GM12801 (cell line): Measurements from ENCODE around the gene TGM5.

Source experiments
- TF ChIP-seq, protein P1 (sequence below): IDR thresholded peaks from one replicate; pipeline ENCODE4 v1.5.1; 2011; ENCODE audit warnings: control low read depth; ENCODE audit not compliant: insufficient read length; ENCODE audit errors: extremely low read depth

Gene TGM5

DNA sequence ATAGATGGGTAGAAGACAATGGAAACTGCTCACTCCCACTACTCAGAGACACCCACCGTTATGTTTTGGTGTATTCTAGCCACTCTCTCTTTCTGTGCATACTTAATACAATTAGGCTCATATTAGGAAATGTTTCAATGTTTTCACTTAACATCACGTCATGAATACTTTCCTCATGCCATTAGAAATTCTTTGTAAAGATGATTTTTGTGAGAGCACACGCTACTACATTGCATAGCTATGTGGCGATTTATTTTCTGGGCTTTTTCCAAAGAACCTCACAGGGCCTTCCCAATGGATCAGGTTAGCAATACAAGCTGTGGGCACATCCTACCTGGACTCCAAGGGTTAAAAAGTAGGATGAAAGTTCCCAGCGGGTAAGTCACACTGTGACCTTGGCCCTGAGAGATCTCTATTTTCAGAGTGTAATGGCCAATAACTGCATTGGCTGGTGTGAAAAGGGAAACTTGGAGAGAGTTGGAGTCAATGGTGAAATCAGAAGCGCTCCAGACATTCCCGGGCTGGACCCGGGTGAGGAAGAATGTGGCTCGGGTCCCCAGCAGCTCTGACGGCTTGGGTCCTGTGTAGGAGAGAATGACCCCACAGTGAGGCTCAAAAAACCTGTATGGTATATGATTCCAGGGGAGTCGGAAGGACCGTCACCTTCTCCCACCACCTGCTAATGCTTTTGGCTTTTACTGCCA lies 25.8 kb upstream of the TGM5 start:
- TF ChIP-seq, protein P1, sequence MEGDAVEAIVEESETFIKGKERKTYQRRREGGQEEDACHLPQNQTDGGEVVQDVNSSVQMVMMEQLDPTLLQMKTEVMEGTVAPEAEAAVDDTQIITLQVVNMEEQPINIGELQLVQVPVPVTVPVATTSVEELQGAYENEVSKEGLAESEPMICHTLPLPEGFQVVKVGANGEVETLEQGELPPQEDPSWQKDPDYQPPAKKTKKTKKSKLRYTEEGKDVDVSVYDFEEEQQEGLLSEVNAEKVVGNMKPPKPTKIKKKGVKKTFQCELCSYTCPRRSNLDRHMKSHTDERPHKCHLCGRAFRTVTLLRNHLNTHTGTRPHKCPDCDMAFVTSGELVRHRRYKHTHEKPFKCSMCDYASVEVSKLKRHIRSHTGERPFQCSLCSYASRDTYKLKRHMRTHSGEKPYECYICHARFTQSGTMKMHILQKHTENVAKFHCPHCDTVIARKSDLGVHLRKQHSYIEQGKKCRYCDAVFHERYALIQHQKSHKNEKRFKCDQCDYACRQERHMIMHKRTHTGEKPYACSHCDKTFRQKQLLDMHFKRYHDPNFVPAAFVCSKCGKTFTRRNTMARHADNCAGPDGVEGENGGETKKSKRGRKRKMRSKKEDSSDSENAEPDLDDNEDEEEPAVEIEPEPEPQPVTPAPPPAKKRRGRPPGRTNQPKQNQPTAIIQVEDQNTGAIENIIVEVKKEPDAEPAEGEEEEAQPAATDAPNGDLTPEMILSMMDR, result no peak

DNA sequence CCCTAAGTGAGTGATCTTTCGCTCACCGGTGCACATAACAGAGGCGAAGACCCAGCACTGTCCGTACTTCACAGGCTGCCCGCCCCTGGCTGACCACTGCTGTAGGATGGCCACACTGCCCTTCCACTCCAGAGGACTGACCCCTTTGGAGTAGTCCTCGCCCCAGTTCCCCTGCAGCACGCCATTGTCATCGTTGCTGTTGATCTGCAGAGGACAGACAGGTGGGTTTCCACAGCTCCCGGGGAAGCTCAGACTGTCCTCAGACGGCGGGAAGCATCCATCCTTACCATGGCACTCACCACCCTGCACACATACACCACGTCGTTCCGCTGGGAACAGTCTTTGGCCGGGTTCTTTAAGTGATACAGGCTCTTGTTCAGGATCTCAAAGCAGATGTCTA lies 20.5 kb upstream of the TGM5 start:
- TF ChIP-seq, protein P1, result no peak

DNA sequence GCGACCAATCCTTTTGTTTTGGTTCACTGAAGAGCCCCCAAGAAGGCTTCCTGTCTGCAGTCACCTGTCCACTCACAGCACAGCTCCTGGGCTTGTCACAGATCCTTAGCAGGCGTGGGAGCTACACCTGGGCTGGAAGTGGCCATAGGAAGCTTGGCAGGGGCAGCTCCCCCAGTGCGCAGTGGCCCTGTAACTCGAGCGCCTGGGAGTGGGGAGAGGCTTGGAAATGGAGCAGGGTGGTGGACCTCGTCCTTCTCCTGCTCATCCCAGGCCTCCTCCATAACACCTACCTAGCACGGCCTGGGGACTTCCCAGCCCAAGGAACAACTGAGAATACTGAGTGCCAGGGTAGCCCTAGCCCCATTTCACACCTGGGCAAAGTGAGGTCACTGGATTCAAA lies 19.3 kb upstream of the TGM5 start:
- TF ChIP-seq, protein P1, result no peak

DNA sequence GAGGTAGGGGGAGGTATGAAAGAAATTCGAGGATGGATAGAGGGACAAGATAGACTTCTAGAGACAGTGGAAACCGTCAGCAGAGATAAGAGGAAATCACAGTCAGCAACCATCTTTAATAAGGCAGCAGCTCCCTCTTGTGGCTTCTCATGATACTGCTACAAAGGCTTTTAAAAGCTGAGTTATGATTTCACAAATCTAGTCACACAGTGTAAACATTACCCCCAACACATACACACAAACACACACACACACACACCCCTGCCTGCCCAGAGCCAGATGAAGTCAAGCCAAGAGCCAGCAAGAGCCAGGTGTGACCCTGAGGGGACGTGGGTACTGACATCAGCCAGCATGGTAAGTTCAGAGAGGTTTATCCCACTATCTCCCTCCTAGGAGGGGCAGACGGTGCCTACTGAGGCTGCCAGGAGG lies 18.9 kb upstream of the TGM5 start:
- TF ChIP-seq, protein P1, result no peak

DNA sequence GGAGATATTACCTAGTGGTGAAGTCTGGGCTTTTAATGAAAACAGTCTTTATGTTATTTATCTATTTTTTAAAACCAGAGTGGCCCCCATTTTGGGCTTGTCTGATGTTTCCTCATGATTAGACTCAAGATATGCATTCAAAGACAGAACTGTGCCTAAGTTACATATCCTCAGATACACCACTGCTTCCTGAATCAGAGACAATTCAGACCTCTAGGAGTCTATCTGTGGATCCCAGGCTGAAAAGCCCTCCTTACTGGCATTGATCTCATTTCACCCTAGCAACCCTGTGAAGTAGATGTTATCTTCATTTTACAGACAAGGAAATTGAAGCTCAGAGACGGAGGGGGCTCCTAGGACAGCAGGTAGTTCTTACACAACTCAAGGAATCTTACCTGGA lies 16.8 kb upstream of the TGM5 start:
- TF ChIP-seq, protein P1, result no peak

DNA sequence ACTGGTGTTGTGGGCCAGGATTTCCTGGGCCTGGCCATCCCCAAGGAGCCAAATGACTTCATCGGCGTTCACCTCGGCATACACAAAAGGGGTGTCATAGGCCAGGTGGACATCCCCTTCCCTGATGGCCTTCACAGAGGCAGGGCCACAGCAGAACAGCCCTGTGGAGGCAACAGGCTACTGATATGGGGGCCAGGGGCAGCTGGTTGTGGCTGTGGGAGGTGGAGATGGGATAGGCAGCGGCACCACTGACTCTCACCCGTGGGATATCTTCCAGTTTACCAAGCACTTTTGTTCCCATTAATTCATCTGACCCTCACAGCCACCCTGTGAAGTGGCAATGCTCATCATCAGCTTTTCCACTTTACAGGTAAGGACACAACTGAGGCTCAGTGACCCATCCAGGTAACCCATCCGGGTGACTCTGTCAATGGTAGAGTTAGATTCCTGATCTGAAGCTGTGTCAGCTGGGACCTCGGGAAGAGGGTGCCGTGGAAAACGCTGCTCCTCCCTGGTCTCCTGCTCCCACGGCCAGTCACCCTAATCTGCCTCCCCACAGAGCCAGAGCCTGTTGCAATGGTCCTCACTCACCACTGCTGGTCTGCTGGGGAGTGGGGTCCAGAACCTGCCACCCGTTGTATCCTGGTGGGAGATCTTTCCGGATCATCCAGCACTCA lies 15.3 kb upstream of the TGM5 start:
- TF ChIP-seq, protein P1, result no peak

DNA sequence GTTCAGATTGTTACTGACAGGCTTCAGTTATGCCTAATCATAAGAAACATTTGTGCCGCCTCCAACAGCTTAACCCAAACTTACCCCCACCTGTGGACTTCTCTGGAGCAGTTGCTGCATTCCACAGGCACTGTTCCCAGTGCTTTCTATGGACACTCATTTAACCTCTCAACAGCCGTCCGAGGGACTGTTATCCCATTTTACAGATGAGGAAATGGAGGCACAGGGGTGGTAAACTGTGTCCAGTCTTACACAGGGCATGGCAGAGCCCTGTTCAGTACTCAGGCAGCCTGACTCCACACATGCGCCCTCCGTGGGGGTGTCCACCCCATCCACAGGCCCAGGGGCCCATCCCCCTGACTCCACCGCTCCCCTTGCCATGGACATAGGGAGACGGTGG lies 14.3 kb upstream of the TGM5 start:
- TF ChIP-seq, protein P1, result no peak
